ENCODE data around the gene BBLN.

The BBLN gene

GRCh38 chr9:128206484-128206883, 46.4 kb downstream of the BBLN start:
- POLR2A ChIA-PET = interaction anchor here (0.8 to 2.3 kb wide), 3 partner anchors 11 to 47 kb away, joined by 3 to 8 read pairs (median 4); no protein-coding TSS in a partner anchor
- TF ChIP-seq LEF1 (IDR thresholded peaks at IDR 0.05; ENCODE audit: borderline replicate concordance) = no peak
- no peak for TF ChIP-seq L3MBTL2 (conservative IDR thresholded peaks at IDR 0.05)
- TF ChIP-seq BHLHE40 (IDR thresholded peaks at IDR 0.05; ENCODE audit: borderline replicate concordance) = no peak
- TF ChIP-seq SP1 (IDR thresholded peaks at IDR 0.05) = no peak
- TF ChIP-seq ELF4 (IDR thresholded peaks at IDR 0.05) = no peak
- TF ChIP-seq SUZ12 (IDR thresholded peaks at IDR 0.05) = no peak
- no peak for TF ChIP-seq CTBP1 (IDR thresholded peaks at IDR 0.05; ENCODE audit: borderline replicate concordance)
- TF ChIP-seq FOXK2 (IDR thresholded peaks at IDR 0.05) = no peak
- no peak for TF ChIP-seq FOXA1 (IDR thresholded peaks at IDR 0.05)
- TF ChIP-seq ZNF384 (IDR thresholded peaks at IDR 0.05) = no peak
- TF ChIP-seq NFRKB (IDR thresholded peaks at IDR 0.05) = no peak
- TF ChIP-seq HDGF (IDR thresholded peaks at IDR 0.05; ENCODE audit: borderline replicate concordance) = no peak
- no peak for TF ChIP-seq PKNOX1 (IDR thresholded peaks at IDR 0.05)
- no peak for TF ChIP-seq FOXM1 (IDR thresholded peaks at IDR 0.05; ENCODE audit: borderline replicate concordance)
- no peak for TF ChIP-seq ARNT (IDR thresholded peaks at IDR 0.05)
- TF ChIP-seq TARDBP (IDR thresholded peaks at IDR 0.05) = no peak
- CTCF ChIA-PET = interaction anchor here (0.7 kb wide), 1 partner anchor 58 kb away, joined by 3 read pairs; no protein-coding TSS in a partner anchor
- no peak for DNase-seq (ENCODE audit: extremely low spot score)

GRCh38 chr9:128206916-128207910, 47.1 kb downstream of the BBLN start:
- POLR2A ChIA-PET = interaction anchor here (0.8 to 2.3 kb wide), 3 partner anchors 10 to 48 kb away, joined by 3 to 8 read pairs (median 4); no protein-coding TSS in a partner anchor
- DNase-seq (ENCODE audit: extremely low spot score) = no peak
- CTCF ChIA-PET = interaction anchor here (0.7 kb wide), 1 partner anchor 58 kb away, joined by 3 read pairs; no protein-coding TSS in a partner anchor
- TF ChIP-seq FOXM1 (IDR thresholded peaks at IDR 0.05; ENCODE audit: borderline replicate concordance) (no peak), CTBP1 (IDR thresholded peaks at IDR 0.05; ENCODE audit: borderline replicate concordance) (no peak), HDGF (IDR thresholded peaks at IDR 0.05; ENCODE audit: borderline replicate concordance) (no peak), PKNOX1 (IDR thresholded peaks at IDR 0.05) (no peak), NFRKB (IDR thresholded peaks at IDR 0.05) (no peak), TARDBP (IDR thresholded peaks at IDR 0.05) (no peak)

- POLR2A ChIA-PET = interaction anchor here (2.3 kb wide), 1 partner anchor 9 kb away, joined by 8 read pairs; no protein-coding TSS in a partner anchor
- CTCF ChIA-PET = no interaction called here
- DNase-seq (ENCODE audit: extremely low spot score) = no peak
- no peak for TF ChIP-seq SP1 (IDR thresholded peaks at IDR 0.05)
- TF ChIP-seq FOXM1 (IDR thresholded peaks at IDR 0.05; ENCODE audit: borderline replicate concordance) = no peak
- no peak for TF ChIP-seq ARNT (IDR thresholded peaks at IDR 0.05)
- no peak for TF ChIP-seq ZNF384 (IDR thresholded peaks at IDR 0.05)
- TF ChIP-seq FOXK2 (IDR thresholded peaks at IDR 0.05) = no peak
- no peak for TF ChIP-seq CTBP1 (IDR thresholded peaks at IDR 0.05; ENCODE audit: borderline replicate concordance)
- TF ChIP-seq L3MBTL2 (conservative IDR thresholded peaks at IDR 0.05) = no peak
- no peak for TF ChIP-seq NFRKB (IDR thresholded peaks at IDR 0.05)
These were observed 48.3 kb downstream of the BBLN start for GRCh38 chr9:128208386-128208785.

- CTCF ChIA-PET = no interaction called here
- POLR2A ChIA-PET = interaction anchor here (0.8 kb wide), 1 partner anchor 9 kb away, joined by 3 read pairs; no protein-coding TSS in a partner anchor
- no peak for DNase-seq (ENCODE audit: extremely low spot score)
- TF ChIP-seq LEF1 (IDR thresholded peaks at IDR 0.05; ENCODE audit: borderline replicate concordance) = no peak
- TF ChIP-seq SP1 (IDR thresholded peaks at IDR 0.05) = no peak
- TF ChIP-seq HDGF (IDR thresholded peaks at IDR 0.05; ENCODE audit: borderline replicate concordance) = no peak
- no peak for TF ChIP-seq ARNT (IDR thresholded peaks at IDR 0.05)
- no peak for TF ChIP-seq TARDBP (IDR thresholded peaks at IDR 0.05)
- TF ChIP-seq BHLHE40 (IDR thresholded peaks at IDR 0.05; ENCODE audit: borderline replicate concordance) = no peak
These were observed 49.0 kb downstream of the BBLN start for GRCh38 chr9:128208946-128209669.

- no peak for TF ChIP-seq PKNOX1 (IDR thresholded peaks at IDR 0.05)
- TF ChIP-seq FOXK2 (IDR thresholded peaks at IDR 0.05) = no peak
- ChIA-PET POLR2A (no interaction called here), CTCF (interaction anchor here (0.8 kb wide), 1 partner anchor 8 kb away, joined by 3 read pairs; the partner anchor contains the start of gene DNM1)
- no peak for DNase-seq (ENCODE audit: extremely low spot score)
These were observed 51.3 kb downstream of the BBLN start for GRCh38 chr9:128211186-128211980.
